GM21723 (cell line): ENCODE data around the gene ACOX3.

Experiments
- ATAC-seq: cut with Tn5 transposase; IDR thresholded peaks from one replicate; pipeline ENCODE4 v1.9.1; 2021; ENCODE audit warnings: mild to moderate bottlenecking, moderate library complexity; ENCODE audit not compliant: unreplicated experiment

Gene ACOX3

DNA sequence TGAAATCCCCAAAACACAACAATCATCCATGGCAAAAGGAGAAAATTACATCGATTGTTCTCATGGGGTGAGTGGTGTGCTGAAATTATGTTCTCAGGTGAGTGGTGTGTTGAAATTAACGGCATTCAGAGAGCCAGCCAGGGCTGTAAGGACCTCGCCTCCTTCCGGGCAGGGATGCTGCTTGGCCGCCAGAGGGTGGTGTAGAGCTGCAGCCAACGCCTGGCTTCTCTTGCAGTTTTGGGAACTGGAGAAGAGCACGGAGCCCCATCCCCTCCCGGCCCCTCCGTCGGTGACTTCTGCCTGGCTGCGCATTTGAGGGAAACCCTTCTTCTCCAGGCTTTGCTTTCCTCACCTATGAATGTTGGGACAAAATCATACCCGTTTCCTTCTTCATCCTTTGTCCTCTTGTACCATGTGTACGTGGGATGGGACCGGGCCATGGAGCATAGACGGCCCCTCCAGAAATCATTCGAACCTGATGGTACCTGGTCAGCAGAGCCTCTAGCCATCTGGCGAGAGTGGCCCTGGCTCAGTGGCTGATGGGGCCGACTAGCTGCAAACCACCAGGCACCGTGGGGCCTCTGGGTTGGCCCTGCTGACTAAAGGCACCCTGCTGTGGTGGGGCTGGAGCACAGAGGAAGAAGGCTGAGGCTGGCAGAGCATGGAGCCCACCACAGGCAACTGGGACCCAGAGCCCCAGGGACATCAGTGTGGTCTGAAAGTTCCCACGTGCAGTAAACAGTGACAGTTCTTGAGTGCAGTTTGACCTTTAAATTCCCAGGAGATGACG lies 28.4 kb upstream of the ACOX3 start:
- ATAC-seq, result peak; percentile 84

DNA sequence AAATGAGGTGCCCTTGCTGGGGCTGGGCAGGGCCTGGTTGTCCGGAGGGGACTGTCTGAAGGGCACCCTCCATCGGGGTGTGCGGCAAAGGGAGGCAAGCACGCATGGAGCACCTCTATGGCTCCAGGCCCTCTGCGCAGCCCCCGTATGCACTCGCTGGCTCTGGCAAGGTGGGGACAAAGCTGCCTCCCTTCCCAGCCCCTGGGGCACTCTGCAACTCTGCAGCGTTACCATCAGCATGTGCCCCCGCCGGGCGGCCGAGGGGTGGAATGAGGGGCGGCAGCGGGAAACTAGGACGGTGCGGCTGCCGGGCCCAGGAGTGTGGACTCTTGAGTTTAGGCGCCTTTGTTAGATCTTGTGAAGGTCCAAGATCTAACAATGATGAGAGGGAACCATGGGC lies 26.5 kb upstream of the ACOX3 start:
- ATAC-seq, result no peak

DNA sequence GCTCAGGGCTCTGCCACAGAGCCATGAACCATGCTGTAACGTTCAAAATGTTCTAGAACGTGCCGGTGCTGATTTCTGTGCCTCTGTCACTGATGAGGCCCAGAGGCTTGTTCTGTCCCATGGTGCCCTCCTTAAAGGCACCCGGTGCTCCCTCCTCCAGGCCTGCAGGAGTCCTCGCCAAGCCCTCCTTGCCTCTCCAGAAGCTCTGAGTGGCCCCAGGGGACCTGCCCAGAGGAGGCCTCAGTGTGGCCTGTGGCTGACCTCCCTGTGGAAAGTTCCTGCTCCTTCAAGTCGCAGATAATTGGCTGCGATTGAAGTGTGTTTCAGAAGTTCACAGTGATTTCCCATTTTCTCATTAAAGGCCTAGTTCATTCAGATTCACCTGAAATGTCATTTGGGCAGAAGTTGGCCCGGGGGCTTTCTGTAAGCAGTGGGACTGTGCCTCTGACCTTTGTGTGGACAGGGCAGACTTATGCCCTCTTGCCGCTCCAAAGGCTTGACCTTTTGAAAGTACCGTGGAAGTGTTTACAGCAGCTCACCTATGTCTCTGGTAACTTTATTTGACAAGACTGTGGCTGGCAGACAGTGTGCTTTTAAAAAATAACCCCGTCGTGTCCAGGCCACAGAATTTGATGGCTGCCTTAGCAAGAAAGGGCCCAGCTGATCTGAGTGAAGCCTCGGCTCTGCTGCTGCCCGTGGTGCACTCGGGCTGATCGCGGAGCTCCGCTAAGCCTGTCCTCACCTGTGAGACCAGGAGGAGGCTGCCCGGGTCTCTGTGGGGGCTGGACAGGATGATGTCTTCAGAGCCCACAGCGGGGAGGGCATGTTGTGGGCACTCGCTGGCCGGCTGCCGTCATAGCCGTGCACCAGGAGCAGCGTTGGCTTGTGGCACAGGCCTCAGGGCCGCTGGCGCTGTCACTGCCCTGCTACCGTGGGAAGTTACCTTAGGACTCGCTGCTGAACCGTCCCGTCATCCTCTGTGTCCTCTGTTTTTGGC lies 25.4 kb upstream of the ACOX3 start:
- no peak for ATAC-seq

DNA sequence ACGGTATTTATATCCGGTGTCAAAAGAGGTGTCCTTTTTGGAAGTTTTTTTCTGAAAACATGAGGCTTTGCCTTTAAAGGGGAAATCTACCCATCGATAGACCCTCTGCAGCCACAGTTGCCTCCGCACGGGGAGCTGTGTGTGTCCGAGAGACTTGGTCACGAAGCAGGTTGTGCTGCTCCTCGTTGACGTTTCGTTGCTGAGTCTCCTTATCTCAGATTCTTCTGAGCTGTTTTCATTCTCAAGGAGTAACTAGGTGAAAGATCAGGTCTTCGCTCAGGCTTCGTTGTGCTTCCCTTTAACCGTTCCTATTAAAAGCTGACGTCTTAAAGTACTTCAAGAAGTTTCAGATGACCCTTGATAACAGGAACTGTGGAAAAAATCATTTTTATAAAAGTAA lies 23.9 kb upstream of the ACOX3 start:
- ATAC-seq, result no peak

DNA sequence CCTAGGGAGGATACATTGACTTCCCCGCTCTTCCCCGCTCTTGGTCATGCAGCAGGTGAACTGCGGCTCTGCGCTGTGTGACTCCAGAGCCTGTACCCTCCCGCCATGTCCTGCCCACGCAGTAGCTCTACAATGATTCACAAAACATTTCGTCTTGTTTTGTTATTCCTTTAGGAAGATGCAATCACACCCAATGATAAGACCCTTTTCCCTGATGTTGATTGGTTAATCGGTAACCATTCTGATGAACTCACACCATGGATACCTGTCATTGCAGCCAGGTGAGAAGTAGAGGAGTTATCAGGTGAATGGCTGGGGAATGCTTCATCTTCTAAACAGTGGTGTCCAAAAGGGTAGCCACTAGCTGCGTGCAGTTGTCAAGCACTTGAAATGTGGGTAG lies 23.3 kb upstream of the ACOX3 start:
- no peak for ATAC-seq

DNA sequence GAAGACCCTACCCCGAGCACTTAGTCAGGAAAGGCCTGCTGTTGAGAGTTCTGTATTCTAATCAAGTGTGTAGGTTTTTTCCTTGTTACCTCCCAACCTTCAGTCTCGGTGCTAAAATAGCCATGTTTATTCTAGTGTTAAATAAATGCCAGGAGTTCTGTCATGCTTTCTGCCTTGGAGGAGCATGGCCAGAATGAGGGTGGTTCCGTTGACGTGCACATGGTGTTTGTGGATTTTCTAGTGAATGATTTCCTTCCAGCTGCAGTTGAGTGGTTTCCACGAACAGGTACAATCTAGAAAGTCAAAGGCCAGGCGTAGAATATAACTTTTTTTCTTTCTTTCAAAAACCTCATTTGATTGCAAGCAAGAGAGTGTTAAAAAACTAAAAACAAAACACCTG lies 21.1 kb upstream of the ACOX3 start:
- ATAC-seq, result no peak

DNA sequence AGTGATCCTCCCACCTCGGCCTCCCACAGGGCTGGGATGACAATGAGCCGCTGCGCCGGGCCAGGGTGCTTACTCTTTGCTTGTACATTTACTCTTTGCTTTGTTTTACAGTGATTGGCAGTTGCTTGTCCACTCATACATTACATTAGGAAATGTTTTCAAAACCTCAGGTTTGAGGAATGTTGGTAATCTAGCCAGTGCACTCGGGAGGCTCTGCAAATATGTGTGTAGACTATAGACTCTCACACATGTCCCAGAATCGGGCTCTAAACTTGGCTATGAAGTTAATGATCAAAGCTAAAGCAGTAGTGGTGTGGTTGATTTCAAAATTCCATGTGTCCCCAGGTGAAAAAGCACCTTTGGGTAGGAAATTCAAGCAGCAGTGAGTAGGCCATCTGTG lies 20.6 kb upstream of the ACOX3 start:
- no peak for ATAC-seq

DNA sequence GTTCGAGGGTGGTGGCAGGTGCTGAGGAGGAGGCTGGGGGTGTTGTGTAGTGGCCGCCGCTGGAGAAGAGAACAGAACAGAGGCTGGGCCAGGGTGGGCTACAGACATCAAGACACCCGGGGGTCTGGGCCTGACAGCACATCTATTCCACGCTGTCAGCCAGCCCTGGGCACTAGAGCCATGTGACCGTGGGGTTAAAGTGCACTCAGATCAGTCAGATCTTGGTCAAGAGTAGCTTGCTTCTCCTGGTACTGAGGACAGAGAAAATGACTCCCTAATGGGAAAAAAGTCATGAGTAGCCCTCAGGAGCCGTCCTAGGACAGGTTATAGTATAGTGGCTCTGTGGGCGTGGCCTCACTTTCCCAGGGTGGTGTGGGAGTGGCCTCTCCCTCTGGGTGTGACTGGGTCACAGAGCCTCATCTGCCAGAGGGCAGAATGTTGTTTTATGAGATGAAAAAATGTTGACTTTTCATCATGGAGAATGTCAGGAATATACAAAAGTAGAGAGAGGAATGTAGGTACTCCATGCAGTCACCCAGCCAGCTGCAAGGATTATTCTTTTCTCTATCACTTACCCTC lies 19.4 kb upstream of the ACOX3 start:
- ATAC-seq, result no peak

DNA sequence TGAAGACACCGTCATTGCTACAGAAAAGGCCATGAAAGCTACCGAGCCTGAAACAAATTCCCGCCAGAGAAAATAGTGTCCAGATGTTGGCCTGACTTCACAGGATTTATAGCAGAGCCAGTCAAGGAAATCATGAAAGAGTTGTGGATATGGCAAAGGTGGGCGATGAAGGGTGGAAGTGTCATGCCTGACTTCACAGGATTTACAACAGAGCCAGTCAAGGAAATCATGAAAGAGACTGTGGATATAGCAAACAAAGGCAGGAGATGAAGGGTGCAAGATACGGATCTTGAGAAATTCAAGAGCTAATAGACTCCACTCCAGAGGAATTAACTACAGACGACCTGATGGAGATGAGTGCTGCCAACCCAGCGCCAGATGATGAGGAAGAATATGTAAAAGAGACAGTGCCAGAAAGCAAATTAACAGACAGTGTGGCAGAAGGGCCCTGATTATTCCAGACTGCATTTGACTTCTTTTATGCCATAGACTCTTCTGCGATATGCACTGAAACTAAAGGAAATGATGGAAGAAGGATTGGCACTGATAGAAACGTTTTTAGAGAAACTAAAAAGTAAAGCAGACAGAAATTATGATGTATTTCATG lies 17.2 kb upstream of the ACOX3 start:
- no peak for ATAC-seq

DNA sequence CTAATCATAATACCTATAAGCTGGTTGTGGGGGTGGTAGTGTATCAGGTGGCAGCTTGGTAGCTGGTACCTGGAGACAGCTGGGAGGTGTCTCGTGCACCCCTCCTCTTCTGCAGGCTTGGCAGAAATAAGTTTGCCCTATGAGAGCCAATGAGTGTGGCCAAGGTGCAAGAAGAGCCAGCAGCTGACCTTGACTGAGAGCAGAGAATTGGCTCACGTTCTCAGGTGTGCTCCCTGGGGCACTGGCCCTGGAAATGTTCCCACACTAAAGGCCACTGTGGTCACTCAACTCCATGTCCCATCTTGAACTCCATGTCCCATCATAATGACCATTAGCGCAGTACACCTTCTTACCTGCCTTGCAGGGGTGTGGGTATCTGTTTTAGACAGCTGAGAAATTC lies 13.4 kb upstream of the ACOX3 start:
- ATAC-seq, result no peak

DNA sequence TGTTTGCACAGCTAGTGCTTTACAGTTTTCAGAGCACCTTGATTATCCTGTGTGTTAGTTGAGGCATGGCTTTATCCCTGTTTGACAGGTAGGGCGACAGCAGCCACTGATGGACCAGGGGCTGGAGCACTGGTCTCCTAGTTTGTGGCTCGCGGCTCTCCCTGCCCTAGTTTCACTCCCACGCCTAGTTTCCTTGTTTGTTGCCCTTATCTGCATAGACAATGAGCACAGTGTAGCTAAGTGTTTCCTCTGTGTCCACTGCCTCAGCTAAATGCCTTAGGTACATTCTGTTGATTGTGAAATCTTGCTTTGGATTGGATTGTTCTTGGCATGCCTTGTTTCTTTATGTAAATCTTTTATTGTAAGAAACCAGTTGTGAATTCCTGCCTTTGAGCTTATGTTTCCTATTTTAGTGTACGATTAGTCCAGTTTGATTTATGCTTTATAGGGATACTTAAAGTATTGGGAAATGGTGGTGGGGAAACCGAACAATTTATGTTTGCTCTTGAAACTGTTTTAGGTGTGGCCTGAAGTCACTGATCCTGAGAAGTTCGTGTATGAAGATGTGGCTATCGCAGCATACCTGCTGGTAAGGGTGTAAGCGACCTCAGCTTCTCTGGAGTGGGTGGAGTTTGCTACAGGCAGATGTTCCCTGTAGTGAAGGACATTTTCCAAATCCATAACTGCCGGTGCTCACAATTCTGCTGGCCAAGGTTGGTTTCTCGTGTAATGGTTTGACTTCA lies 11.1 kb upstream of the ACOX3 start:
- no peak for ATAC-seq

DNA sequence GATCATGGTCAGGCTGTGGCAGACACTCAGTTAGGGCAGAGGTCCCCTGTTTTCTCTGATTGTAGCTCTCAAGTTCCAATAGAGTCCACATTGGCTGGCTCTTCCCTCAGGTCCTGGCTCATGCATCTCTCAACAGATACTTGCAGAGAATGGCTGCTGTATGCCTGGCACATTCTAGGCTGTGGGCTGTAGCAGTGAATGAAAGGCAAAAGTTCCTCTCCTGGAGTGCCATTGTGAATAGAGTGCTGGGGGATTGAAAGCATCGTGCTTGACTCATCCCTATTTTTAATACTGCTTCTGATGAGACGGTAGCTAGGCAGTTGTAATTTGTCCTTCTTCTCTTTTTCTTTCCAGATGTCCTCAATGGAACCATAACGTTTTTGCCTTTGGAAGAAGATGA lies 5.6 kb upstream of the ACOX3 start:
- ATAC-seq, result no peak

DNA sequence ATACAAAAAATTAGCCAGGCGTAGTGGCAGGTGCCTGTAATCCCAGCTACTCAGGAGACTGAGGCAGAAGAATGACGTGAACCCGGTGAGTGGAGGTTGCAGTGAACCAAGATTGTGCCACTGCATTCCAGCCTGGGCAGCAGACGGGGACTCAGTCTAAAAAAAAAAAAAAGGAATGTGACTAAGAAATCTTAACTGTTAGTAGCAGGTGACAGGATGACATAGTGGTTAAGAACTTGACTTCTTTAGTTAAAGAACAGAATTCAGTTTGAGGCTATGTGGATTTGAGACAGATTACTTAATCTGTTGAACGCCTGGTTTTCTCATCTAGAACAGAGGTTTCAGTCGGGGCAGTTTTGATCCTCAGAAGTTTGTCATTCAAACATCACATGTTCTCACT lies 3.3 kb upstream of the ACOX3 start:
- ATAC-seq, result no peak

DNA sequence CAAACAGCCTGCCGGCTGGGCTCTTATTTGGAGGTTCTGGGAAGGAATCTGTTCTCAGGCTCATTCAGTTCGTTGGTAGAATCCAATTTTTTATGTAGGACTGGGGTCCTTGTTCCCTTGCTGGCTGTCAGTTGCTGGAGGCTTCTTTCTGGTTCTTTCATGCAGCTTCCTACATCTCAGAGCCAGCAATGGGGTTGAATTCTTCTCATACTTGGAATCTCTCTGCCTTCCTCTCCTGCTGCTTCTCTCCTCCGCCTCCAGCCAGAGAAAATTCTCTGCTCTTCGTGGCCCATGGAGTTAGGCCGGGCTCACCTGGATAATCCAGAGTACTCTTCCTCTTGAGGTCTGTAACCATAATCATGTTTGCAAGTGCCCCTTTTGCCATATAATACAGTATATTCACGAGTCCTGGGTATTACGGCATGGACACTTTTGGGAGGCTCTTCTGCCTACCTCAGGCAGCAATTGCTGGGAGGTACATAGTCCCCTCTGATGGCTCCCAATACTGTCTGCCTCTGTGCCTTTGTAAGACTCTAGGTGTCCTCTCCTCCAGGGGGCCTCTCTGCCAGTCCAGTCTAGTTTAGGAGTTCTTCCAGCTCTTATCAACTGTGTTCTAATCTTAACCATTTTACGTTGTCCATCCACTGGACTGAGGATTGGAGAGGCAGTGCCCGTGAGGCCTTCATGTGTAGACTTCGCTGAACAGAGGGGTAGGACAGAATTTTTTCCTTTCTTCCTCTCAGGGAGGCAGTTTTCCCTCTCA lies 2.3 kb upstream of the ACOX3 start:
- no peak for ATAC-seq

DNA sequence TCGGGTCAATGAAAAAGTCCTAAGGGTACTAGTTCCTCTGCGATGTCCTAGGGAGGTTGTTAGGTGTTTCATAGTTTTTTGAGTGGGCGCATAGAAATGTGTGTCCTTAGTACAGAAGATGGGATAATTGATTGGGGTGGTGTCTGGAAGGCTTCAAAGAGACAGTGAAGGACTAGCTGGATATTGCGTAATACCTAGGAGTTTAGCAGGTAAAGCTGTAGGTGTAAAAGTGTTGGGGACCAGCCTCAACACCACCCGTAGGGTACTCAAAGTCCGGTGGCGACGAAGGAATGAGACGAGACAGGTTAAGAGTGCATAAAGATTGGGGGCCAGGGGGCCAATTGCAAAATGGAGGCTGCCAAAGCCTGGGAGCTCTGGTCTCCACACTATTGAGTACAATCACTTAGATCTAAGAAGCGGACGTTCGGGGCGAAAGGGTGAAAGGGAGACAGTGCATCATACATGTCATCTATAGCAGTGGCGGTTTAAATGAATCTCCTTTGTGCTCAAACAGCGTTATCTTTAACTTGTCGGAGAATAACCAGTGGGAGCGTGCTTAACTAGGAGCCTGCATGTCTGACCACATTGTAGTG lies 1.1 kb upstream of the ACOX3 start:
- ATAC-seq, result no peak

DNA sequence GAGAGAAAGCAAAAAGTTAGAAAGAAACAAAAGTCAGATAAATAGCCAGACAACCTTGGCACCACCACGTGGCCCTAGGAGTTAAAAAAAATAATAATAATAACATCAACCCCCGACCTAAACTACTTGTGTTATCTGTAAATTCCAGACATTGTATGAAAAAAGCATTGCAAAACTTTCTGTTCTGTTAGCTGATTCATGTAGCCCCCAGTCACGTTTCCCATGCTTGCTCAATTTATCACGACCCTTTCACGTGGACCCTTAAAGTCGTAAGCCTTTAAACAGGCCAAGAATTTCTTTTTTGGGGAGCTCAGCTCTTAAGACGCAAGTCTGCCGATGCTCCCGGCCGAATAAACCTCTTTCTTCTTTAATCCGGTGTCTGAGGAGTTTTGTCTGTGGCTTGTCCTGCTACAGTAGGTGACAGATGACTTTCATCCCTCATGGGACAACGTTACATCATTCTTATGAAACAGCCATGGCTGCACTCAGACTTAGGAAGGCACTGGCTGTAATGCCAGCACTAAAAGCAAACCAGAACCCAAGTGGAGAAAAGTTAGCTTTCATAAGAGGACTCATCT lies 520 bp downstream of the ACOX3 start:
- peak; percentile 22 for ATAC-seq

DNA sequence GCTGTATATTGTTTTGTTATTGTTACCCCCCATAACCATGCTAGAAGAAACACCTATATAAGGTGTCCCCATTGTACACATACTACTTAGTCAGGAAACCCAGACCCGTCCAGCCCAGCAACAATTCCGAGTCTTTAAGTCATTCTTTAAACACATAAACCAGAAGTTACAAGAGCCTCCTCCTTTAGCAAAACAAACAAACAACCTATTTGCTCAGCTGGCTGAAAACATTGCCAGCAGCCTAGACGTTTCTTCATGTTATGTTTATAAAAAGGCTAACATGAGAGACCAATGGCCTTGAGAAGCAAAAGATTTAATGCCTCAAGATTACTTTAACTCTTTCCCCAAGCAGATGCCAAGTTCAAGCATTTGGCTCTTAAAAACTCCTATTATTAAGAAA lies 1.4 kb downstream of the ACOX3 start:
- ATAC-seq, result no peak

DNA sequence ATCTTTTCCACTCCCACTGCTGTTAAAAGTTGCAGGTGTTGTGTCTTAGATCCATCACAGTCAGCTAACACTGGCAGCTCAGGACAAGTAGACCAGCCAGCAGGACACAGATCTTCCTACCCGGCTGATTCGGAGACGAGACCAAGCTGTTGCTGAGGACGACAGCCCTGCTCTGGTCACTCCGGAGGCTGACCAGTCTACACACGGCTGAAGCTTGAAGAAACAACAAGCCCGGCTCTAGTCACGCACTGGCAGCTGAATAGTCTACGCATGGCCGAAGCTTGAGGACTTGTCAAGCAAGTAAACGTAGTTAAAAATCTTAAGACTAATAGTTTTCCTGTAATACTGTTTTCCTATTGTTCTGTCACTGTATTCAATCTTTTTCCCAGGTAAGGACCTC lies 1.8 kb downstream of the ACOX3 start:
- ATAC-seq, result no peak

DNA sequence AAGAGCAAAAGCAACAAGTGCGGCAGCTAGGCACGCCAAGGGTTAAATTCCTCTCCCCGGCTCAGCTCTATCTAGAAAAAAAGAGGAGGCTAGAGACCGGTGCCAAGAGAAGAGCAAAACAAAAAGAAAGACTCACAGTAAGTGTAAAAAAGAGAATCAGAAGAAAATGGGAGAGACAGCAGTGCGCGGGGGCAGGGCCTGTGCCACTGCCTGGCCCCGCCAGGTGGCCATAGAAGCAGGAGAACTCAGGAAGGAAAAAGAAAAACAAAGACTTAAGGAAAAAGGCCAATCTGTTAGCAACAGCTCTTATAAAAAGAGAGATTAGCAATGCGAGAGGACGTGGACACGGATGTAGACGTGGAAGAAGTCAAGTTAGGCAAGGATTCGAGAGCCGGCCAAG lies 3.2 kb downstream of the ACOX3 start:
- no peak for ATAC-seq
